Activated CD4-positive, alpha-beta T cell treated with anti-CD3 and anti-CD28 coated beads, Interleukin-10, Interleukin-2, amounts not matched to agents 100 ng/mL and 50 ng/mL, durations not matched to agents 16 hours and 8 hours (primary cell): ENCODE results near the gene FPR2.
"Not testable (repeated sequence)": the region's sequence is repeated elsewhere in the genome, so short reads cannot be mapped to it uniquely, and the experiment has no call there.

Source experiments
- DNase-seq: peaks from one replicate; pipeline ENCODE4 v3.0.0-alpha.2; 2020

Gene FPR2

GRCh38 chr19:51740356-51740755 is 20.6 kb upstream of the FPR2 start:
- DNase-seq = no peak

DNA sequence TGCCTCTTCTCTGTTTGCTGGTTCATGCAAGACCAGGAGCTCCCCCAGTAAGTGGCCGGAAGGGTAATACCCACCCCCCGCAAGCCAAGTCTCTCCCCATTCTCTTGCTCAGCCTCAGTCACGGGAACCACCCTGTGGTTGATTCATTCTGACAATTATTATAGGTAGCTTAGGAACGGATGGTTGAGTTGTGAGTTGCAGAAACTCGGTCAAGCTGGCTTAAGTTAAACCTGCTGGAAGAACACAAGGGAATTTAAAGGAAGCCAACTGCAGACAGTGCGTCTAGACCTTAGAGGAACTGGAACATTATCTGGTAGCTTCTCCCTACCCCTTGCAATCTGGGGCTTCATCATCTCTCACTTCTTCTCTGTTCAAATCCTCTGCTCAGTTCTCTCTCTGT is 18.2 kb upstream of the FPR2 start:
- no peak for DNase-seq

GRCh38 chr19:51743405-51743804 is 17.6 kb upstream of the FPR2 start:
- no peak for DNase-seq

GRCh38 chr19:51746731-51747130 is 14.2 kb upstream of the FPR2 start:
- no peak for DNase-seq

DNA sequence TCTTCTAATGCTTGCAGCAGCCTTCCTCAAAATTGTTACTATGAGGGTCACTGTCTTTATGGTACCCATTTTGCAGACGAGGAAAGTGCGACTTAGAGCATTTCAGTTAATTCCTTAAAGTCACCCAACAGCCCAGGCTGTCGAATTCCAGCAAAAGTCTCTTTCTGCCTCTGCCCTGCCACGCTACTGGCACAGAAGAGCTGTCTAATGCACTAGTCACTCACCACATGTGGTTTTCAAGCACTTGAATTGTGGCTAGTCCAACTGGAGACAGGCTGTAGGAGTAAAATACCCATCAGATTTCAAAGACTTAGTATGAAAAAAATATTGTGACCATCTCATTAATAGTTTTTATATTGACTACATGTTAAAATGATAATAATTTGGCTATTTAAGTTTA is 11.0 kb upstream of the FPR2 start:
- no peak for DNase-seq

DNA sequence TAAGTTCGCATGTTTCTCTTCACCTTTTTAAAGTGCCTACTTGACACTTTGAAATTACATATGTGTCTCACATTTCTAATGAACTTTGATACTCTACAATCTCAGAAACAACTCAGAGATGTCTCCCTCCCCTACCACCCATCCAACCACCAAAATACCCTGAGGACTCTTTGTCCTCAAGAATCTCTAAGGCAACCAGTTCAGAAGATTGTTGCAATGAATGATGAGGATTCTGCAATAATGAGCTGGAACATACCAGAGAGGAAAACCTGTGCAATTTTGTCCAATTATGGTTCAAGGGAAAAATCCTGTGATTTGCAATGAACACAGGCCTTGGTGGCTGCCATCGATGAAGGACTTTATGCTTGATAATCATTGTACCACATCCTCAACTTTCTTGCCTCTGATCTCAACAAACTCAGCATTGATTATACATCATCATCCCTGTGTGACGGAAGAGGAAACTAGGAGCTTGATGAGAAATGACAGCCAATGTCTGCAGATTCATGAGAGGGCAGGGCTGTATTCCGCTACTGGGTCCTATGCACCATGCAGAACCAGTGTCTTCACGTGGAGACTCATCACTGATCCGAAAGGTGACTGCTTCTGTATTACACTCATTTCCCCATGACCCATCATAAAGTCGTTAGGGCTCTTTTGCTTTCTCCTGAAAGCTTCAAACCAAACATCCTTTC is 10.4 kb upstream of the FPR2 start:
- DNase-seq = no peak

- DNase-seq = no peak
Measured at GRCh38 chr19:51751655-51752054, 9.3 kb upstream of the FPR2 start, which contains the start of gene FPR1. TSS of gene FPR1 (minus strand) at chr19:51751878. CDS start at chr19:51746994, 4,884 bp downstream.

DNA sequence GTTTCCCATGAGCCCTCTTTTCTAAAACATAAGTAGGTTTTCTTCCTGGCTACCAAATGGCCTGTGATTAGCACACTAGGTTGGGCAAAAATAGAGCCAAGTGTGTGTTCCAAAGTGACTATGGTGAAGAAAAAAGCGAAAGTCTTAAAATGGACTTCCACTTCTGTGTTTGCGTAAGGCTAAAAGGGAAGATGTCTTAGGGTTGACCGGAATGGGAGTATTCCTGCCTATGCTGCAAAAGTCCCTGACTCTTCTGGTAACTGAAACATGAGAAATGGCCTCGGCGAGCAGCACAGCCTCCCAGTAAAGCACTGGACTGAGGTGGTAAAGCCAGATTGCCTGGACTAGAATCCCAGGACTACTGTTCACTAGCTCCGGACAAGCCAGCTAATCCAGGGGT is 6.9 kb upstream of the FPR2 start:
- no peak for DNase-seq

- no peak for DNase-seq
Measured at GRCh38 chr19:51754770-51755169, 6.2 kb upstream of the FPR2 start.

- no peak for DNase-seq
Measured at GRCh38 chr19:51755571-51755970, 5.4 kb upstream of the FPR2 start.

DNA sequence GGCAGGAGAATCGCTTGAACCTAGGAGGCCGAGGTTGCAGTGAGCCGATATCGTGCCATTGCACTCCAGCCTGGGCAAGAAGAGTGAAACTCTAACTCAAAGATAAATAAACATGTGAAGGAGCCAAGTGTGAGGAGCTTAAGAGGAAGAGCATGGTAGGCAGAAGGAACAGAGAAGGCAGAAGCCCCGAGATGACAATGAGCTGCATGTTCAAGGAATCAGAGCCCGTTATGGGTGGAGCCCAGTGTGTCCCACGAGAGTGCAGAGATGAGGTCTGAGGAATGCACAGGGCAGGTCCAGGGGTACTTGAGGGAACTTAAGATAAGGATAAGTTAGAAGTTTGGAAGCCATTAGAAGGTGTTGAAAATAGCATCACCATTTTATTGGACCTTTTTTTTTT is 716 bp downstream of the FPR2 start:
- DNase-seq = no peak

GRCh38 chr19:51765086-51765485 is 4.1 kb downstream of the FPR2 start:
- DNase-seq = no peak

DNA sequence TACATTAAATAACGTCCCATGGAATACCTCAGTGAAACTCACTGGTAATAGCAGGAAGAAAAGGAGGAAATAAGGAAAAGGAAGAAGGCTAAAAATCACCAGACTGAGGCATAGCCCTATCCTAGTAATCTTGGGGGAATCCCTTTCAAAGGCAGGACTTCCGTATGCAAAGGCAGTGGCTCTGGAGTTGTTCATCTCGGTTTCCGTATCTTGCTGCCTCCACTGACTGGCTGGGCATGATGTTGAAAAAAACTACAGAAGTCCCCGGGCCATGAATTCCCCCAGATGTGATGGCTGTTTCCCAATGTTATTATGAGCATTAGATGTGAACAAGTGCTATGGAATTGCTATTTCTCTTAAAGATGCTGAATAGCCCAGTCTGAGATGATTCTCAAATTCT is 5.5 kb downstream of the FPR2 start:
- no peak for DNase-seq

DNA sequence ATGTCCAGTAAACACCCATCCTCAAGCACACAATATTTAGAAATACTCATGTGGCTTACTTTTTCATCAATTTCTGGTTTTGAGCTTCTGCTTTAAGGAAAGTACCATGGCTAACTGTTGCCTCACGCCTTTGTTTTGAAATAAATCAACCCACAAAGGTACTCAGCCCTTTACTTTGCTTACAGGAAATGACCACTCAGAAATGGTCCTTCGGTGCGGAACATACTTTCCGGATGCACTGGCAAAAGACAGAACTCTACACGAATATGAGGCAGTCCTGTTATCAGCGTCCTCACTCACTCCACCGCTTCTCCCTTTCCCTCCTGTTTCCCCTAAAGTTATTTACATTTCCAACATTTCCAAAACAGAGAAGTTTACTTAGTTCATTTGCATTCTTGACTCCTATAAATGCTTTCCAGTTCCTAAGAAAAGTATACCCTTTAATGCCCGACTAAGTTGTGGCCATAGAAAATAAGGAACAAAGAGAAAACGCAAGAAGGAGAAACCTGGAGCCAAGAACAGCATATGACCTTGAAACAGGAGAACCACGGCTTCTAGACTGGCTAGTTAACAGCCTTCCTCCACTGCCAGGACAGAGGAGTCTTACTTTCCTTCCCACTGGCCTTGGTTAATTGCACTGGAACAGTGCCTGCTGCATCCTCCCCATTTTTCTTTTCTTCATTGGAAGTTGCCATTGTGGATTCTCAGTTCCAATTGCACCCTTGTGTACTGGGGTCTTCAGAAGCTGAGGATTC is 10.6 kb downstream of the FPR2 start:
- DNase-seq = no peak

DNA sequence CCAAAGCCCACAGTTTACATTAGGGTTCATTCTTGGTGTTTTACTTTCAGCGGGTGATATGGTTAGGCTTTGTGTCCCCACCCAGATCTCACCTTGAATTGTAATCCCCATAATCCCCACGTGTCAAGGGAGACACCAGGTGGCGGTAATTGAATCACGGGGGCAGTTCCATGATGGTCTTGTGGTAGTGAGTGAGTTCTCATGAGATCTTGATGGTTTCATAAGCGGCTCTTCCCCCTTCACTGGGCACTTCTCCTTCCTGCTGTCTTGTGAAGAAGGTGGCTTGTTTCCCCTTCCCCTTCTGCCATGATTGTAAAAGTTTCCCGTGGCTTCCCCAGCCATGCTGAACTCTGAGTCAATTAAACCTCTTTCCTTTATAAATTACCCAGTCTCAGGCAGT is 12.0 kb downstream of the FPR2 start:
- no peak for DNase-seq

DNA sequence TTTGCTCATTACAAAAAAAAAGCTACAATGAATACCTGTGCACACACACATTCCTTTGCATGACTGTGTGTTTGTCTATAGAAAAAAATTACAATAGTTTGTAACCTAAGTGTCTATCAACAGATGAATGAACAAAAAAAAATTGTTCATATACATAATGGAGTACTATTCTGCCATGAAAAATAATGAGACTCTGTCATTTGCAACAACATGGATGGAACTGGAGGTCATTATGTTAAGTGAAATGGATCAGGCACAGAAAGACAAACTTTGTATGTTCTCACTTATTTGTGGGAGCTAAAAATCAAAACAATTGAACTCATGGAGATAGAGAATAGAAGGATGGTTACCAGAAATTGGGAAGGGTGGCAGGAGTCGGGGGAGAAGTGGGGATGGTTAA is 15.6 kb downstream of the FPR2 start:
- DNase-seq = not testable (repeated sequence)

GRCh38 chr19:51777570-51778462 is 16.8 kb downstream of the FPR2 start:
- DNase-seq = peak; percentile 51

DNA sequence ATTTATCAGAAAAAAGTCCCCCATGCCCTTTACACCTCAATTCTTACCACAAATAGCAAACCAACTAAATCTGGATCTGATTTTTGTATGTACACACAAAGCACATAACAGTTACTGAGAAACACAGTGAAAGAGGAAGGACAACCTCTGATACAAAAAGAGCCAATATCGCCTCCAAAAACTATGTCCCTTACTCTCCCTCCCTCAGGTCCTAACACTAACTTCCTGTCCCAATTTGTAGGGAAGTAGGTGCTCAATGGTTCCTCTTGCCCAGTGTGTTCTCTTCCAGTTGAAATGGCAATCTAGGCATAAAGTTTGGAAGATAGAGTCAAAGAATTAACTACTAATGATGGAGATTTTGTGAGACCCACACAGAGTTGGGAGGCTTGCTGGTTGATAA is 18.2 kb downstream of the FPR2 start:
- no peak for DNase-seq

GRCh38 chr19:51779703-51780102 is 18.7 kb downstream of the FPR2 start:
- no peak for DNase-seq

- no peak for DNase-seq
Measured at GRCh38 chr19:51780270-51780669, 19.3 kb downstream of the FPR2 start.

- no peak for DNase-seq
Measured at GRCh38 chr19:51781999-51782398, 21.0 kb downstream of the FPR2 start.

GRCh38 chr19:51783372-51783771 is 22.4 kb downstream of the FPR2 start:
- no peak for DNase-seq

DNA sequence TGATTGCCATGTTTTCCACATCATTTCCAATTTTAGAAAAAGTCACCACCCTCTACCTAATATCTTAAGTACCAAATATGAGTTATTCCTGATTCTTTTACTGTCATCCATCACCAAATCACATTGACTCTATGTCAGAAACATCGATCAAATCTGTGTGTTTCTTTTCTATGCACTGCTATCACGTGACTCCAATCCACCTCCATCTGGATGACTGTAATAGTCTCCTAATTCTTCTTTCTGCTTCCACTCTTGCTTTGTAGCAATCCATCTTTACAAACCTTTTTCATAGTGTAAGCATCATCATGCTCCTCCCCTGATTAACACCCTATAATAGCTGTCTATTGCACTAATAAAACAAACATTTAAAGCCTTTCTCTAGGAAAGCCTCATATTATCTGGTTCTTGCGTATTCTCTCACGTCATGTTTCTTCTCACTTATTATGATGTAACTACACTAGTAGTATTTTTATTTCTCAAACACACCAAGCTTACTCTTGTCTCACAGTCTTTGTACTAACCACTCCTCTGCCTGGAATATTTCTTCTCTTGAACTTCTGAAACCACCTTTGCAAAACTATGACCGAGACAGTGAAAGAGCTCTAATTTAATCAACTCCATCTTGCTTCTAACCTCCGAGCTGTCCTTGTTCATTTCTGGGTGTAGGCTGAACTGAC is 23.3 kb downstream of the FPR2 start:
- DNase-seq = no peak
